Measurements from ENCODE around the gene ABCC6.
"Not testable (repeated sequence)": the region's sequence is repeated elsewhere in the genome, so short reads cannot be mapped to it uniquely, and the experiment has no call there.

Gene ABCC6

GRCh38 chr16:16158741-16159374 lies 64.4 kb downstream of the ABCC6 start:
- no peak for DNase-seq

DNA sequence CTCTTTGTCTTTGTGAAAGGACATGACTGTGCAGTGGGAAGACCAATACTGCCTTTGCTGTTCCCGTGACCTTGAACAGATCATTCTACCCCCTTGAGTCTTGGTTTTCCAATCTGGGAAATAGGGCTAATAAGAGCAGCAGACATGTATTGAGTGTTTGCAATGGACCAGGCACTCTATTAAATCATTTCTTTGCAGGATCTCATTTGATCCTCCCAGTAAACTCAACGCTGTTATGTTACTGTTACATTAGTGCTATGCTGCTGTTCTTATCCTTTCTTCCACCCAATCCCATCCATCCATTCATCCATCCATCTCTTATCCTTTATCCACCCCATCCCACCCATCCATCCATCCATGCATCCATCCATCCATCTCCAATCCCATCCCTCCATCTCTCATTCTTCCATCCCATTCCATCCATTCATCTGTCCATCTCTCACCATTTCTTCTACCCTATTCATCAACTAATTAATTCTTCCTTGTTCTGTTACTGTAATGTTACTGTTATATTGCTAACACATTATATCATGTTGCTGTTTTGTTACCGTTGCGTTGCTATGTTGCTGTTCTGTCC lies 65.1 kb downstream of the ABCC6 start:
- no peak for DNase-seq

DNA sequence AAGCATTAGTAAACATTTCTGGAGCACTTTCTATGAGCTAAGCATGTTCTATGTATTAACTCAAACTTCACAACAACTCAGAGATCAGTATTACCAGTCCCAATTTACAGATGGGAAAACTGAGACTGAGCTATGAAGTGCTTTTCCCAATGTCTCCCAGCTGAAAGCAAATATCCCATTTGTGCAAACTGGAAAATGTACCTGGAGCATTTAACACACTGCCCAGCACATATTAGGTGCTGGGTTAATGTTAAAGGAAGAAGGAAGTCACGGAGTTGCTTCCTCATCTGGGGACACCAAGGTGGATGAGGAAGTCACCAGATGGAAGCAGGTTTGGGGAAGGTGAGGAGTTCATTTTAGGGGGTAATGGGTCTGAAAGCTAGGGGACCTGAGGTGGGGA lies 66.1 kb downstream of the ABCC6 start:
- DNase-seq = no peak

DNA sequence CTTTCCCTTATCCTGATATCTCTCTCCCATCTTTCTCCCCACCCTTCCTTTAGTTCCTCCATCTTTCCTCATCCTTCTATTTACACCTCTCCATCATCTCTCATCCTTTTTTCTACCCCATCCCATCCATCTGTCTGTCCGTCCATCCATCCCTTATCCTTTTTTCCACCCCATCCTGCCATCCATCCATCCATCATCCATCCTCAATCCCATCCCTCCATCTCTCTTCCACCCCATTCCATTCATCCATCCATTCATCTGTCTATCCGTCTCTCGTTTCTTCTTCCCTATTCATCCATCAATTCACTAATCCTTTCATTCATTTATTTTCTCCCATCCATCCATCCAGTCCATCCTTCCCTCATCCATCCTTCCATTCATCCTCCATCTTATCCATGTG lies 68.1 kb downstream of the ABCC6 start:
- DNase-seq = no peak

- no peak for DNase-seq
Measured at GRCh38 chr16:16154281-16154951, 68.9 kb downstream of the ABCC6 start.

GRCh38 chr16:16153000-16153399 lies 70.3 kb downstream of the ABCC6 start:
- not testable (repeated sequence) for DNase-seq

DNA sequence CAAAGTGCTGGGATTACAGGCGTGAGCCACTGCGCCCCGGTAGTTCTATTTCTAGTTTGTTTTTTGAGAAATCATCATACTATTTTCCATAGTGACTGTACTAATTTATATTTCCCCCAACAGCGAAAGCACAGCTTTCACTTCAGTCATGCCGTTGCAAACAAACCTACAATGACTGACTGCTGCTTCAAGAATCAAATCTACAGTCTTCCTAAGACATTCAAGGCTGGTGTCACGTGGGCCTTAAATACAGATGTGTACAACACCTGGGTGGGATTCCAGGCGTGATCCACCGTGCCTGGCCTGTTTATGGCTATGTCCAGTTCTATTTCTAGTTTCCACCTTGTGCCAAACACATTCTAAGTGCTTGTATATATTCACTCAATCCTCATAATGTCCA lies 72.0 kb downstream of the ABCC6 start:
- no peak for DNase-seq

DNA sequence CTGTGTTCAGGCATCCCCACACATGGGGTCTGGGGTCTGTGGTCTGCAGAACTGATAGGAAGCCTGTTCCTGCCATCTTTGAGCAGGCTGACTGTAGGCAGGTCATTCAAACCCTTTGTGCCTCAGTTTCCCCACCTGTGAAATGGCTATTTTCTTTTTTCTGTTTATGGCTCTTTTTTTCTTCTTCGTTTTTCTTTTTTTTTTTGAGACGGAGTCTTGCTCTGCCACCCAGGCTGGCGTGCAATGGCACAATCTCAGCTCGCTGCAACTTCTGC lies 72.5 kb downstream of the ABCC6 start:
- DNase-seq = no peak

DNA sequence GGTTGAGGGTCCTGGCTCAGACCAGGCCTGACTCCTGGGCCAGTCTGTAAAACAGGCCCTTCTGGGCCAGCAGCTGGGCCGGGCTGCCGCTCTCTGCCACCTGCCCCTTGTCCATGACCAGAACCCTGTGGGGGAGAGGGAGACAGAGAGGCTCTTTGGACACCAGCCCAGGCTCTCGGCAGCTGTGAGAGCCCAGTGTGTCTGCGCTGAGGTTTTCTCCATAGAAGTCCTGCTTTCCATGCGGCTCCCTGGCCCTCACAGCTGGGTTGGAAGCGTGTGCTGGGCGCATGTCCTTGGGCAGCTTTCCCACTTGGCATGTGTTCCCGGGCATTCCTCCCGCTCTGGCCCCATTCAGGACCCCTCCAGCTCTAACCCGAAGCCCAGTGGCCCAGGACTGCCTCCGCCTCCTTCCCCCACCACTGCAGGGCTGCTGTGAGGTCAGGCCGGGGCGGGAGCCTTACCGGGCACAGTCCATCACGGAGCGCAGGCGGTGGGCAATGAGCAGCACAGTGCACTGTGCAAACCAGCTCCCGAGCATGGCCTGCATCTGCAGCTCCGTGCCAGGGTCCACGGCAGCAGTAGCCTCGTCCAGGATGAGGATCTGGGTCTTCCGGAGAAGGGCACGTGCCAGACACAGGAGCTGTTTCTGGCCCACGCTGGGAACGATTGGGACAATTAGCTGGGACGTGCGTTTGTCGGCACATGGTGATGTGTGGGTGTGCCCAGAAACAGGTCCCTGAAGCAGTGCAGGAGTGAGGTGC lies 73.0 kb downstream of the ABCC6 start:
- no peak for DNase-seq

DNA sequence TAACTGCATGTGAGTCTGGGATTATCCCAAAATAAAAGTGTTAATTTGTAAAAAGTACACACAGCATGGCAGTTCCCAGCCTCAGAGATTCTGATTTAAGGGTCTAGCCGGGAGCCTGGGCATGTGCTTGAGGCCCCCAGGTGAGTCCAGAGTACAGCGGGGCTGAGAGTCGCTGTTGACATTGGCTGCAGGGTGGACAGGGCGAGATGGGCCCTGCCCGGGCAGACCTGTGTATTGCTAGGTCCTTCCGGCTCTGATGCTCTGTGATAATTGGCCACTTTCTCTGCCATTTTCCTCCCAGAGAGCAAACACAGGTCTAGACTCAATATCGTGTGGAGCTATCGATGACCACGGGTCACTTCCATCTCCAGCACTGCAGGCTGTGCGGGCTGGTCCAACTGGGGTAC lies 73.6 kb downstream of the ABCC6 start:
- no peak for DNase-seq

DNA sequence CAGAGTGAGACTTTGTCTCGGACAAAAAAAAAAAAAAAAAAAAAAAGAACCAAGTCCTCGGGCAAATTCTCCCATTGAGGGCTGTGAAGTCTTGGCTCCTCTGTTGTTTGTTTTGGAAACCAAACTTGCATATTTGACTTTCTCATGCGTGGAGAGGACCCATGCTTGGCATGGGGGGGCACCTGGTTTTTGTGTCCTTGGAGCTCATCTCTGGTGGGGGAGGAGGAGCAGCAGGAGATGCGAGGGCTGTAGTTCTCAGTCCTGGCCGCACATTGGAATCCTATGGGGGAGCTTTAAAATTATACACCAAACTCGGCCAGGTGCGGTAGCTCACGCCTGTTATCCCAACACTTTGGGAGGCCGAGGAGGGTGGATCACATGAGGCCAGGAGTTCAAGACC lies 74.5 kb downstream of the ABCC6 start:
- no peak for DNase-seq

DNA sequence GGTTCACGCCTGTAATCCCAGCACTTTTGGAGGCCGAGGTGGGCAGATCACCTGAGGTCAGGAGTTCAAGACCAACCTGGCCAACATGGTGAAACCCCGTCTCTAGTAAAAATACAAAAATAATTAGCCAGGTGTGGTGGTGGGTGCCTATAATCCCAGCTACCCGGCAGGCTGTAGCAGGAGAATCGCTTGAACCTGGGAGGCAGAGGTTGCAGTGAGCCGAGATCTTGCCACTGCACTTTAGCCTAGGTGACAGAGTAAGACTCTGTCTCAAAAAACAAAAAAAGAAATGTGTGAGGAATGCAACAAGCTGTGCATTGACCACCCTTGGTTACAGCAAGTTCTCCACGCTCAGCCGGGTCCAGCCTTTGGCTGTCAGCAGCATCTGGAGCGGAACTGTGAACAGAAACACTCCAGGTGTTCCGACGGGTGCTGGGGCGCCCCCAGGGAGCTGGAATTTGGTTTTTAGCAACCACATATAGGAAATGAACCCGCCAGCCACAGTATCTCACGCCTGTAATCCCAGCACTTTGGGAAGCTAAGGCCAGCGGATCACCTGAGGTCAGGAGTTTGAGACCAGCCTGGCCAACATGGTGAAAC lies 75.2 kb downstream of the ABCC6 start:
- DNase-seq = not testable (repeated sequence)

GRCh38 chr16:16147316-16147999 lies 75.8 kb downstream of the ABCC6 start:
- no peak for DNase-seq

DNA sequence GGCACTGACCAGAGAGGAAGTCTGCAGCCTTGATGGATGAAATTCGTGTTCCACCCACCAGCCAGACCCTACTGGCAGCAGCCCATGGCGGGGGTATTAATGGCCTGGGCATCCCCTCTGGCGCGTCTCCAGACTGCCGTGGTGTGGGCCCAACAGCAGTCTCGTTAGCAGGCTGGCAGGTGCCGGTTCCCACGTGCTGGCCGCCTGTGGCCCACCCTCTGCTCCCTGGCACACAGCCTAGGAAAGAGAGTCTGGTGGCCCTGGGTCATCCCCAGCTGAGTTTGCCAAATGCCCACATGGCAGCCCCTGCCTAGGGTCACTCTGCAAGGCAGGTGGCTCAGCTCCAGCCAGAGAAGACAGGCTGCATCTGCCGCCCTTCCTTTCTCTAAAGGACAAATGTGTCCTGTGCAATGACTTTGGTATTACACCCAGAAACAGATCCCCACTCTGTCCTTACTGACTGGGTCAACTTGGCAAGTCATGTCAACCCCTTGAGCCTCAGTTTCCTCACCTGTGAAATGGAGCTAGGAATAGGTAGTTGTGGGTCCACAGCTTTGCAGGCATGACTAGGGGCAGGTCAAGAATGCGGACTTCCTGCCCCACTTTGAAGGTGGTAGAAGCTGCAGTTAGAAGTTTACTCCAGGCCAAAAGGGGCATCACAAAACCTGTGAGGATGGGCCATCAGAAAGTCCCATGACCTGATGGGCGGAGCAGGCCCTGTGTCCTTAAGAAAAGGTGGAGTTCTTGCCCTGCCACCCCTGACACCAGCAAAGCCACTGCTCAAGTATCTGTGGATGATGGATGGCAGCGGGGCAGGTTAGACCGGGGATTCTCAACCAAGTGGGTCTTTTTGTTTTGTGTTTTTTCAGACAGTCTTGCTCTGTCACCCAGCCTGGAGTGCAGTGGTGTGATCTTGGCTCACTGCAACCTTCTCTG lies 76.6 kb downstream of the ABCC6 start:
- DNase-seq = no peak

GRCh38 chr16:16145286-16145685 lies 78.0 kb downstream of the ABCC6 start:
- DNase-seq = no peak

GRCh38 chr16:16144416-16144815 lies 78.9 kb downstream of the ABCC6 start:
- no peak for DNase-seq

GRCh38 chr16:16143931-16144330 lies 79.4 kb downstream of the ABCC6 start:
- DNase-seq = no peak

GRCh38 chr16:16143038-16143763 lies 80.1 kb downstream of the ABCC6 start:
- DNase-seq = peak in 1 of 5 experiments; percentile 27

DNA sequence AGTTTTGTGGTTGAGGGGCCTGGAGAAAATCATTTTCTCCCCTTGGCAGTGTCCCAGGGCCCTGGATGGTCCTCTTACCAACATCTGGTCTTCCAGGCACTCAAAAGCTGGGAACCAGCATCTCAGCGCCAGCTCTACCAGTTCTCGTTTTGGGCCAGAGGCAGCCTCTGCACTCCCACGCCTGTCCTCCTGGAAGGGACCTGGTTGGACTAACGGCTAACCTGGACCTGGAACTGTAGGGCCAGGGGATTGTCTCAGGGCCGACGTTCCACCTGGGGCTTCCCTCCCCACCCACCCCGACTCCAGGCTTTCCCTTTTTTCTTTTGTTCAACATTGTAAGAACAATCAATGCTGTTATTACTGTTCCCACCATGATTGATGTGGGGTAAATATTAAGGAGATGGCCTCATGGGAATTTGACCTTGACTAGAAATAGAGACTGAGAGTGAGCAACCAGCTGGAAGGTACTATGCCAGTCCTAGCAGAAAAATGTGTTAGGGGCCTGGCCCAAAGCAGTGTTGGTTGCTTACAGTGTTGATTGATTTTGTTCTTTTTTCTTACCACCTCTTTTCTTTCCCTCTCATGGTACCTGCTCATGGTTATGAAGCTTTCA lies 81.4 kb downstream of the ABCC6 start:
- no peak for DNase-seq

DNA sequence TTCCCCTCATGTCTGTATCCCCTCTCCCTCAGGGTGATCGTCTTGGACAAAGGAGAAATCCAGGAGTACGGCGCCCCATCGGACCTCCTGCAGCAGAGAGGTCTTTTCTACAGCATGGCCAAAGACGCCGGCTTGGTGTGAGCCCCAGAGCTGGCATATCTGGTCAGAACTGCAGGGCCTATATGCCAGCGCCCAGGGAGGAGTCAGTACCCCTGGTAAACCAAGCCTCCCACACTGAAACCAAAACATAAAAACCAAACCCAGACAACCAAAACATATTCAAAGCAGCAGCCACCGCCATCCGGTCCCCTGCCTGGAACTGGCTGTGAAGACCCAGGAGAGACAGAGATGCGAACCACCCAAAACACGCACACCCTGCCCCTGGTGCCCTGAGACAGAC lies 82.2 kb downstream of the ABCC6 start:
- DNase-seq = no peak

- no peak for DNase-seq
Measured at GRCh38 chr16:16140537-16140936, 82.8 kb downstream of the ABCC6 start.
